Keratinocyte (primary cell): ENCODE data around the gene PGAP1. TPM values are rescaled to one million over a fixed set of nuclear protein-coding genes. Genes with fewer than 3 reads are reported as not detected.

Experiments
- DNase-seq: peaks from one replicate; pipeline ENCODE4 v3.0.0-alpha.2; 2011; ENCODE audit warnings: low read depth, missing footprints, low spot score
- FAIRE-seq: peaks from 2 replicates; lab custom pipeline; 2011; peaks lifted over from hg19 to GRCh38; lab: Jason Lieb, UNC
- H2AFZ ChIP-seq: 2 replicates; pipeline ENCODE4 v1.6.0; 2012; ENCODE audit warnings: low read length, control low read depth, inconsistent platforms; ENCODE audit not compliant: control insufficient read depth
- H3K27ac ChIP-seq: 2 replicates; pipeline ENCODE4 v1.5.1; 2011; ENCODE audit warnings: low read length; ENCODE audit not compliant: control insufficient read depth, insufficient read depth
- H3K27me3 ChIP-seq: 3 replicates; pipeline ENCODE4 v1.6.0; 2011; ENCODE audit warnings: low read length; ENCODE audit not compliant: control insufficient read depth, insufficient read depth; ENCODE audit errors: extremely low read depth
- H3K36me3 ChIP-seq, 2 experiments: 2 replicates in 1 of 2; 3 replicates in 1 of 2; pipeline ENCODE4 v1.5.1; 2011; ENCODE audit warnings: low read length in 2 of 2, mild to moderate bottlenecking in 1 of 2; ENCODE audit not compliant: control insufficient read depth in 2 of 2, insufficient read depth in 2 of 2; ENCODE audit errors: extremely low read depth in 1 of 2
- H3K4me1 ChIP-seq: 3 replicates; pipeline ENCODE4 v1.5.1; 2011; ENCODE audit warnings: low read length; ENCODE audit not compliant: control insufficient read depth, insufficient read depth; ENCODE audit errors: extremely low read depth
- H3K4me2 ChIP-seq: 3 replicates; pipeline ENCODE4 v1.6.0; 2011; ENCODE audit warnings: low read depth, low read length; ENCODE audit not compliant: control insufficient read depth, insufficient read depth; ENCODE audit errors: extremely low read depth
- H3K4me3 ChIP-seq, 3 experiments: fragments of 200-600 bp in 1 of 3; sonication (generic) in 1 of 3; 2 replicates in 2 of 3; 3 replicates in 1 of 3; pipeline ENCODE4 v1.5.1; 2011 to 2016; ENCODE audit warnings: low read length in 3 of 3, mild to moderate bottlenecking in 3 of 3, control low read depth in 2 of 3, inconsistent platforms in 1 of 3, low read depth in 1 of 3, mixed read lengths in 1 of 3, mixed run types in 1 of 3, moderate library complexity in 1 of 3; ENCODE audit not compliant: control insufficient read depth in 2 of 3, insufficient read depth in 2 of 3; ENCODE audit errors: extremely low read depth in 1 of 3
- H3K79me2 ChIP-seq: 2 replicates; pipeline ENCODE4 v1.6.0; 2012; ENCODE audit warnings: low read length; ENCODE audit not compliant: control insufficient read depth, insufficient read depth
- H3K9ac ChIP-seq: 3 replicates; pipeline ENCODE4 v1.6.0; 2011; ENCODE audit warnings: low read length; ENCODE audit not compliant: control insufficient read depth, insufficient read depth; ENCODE audit errors: extremely low read depth
- H3K9me1 ChIP-seq: 3 replicates; pipeline ENCODE4 v1.6.0; 2011; ENCODE audit warnings: low read length; ENCODE audit not compliant: control insufficient read depth, insufficient read depth; ENCODE audit errors: extremely low read depth
- H3K9me3 ChIP-seq: 2 replicates; pipeline ENCODE4 v1.5.1; 2012; ENCODE audit warnings: low read depth, low read length; ENCODE audit not compliant: control insufficient read depth
- H4K20me1 ChIP-seq: 3 replicates; pipeline ENCODE4 v1.6.0; 2011; ENCODE audit warnings: low read length; ENCODE audit not compliant: control insufficient read depth, insufficient read depth; ENCODE audit errors: extremely low read depth
- EZH2 ChIP-seq: IDR thresholded peaks from one replicate; pipeline ENCODE4 v1.6.1; 2012; ENCODE audit warnings: inconsistent platforms, mild to moderate bottlenecking, low read length, moderate library complexity
- dilution Hi-C: fragments of 300-500 bp; cut with MboI; formaldehyde crosslinking; loops from one replicate; pipeline ENCODE4 v1.7.0; 2020; ENCODE audit warnings: low sequenced_read_pairs; ENCODE audit not compliant: extremely low pct_ligation_motif_present
- polyA plus RNA-seq, 5 experiments: library from polyadenylated mRNA; depleted of rRNA in 3 of 5; stranded (reverse) in 3 of 5; stranded (forward) in 1 of 5; unstranded in 1 of 5; fragments of >200 nt; gene quantifications; 1 replicate in 1 of 5; 2 replicates in 3 of 5; 3 replicates in 1 of 5; pipeline versions ENCODE4 v1.2.1 to v1.2.3, GENCODE V29; 2011 to 2012; ENCODE audit warnings: missing spikeins in 2 of 5, low read depth in 1 of 5, low replicate concordance in 1 of 5
- TF ChIP-seq, protein P1 (sequence below), 3 experiments: IDR thresholded peaks in 1 of 3; conservative IDR thresholded peaks in 1 of 3; optimal IDR thresholded peaks in 1 of 3; 2 replicates in 2 of 3; 3 replicates in 1 of 3; pipeline versions ENCODE3 to v1.5.1; 2011; ENCODE audit warnings: low read length in 3 of 3, mild to moderate bottlenecking in 3 of 3, moderate library complexity in 2 of 3, control low read depth in 1 of 3, inconsistent platforms in 1 of 3; ENCODE audit not compliant: insufficient read depth in 2 of 3; ENCODE audit errors: extremely low read depth in 1 of 3

PGAP1 gene
- polyA plus RNA-seq, 1 donor (not counting 4 experiments of a cell fraction or from before 2014, with no cell fraction given) = 7.1 TPM

GRCh38 chr2:196836440-196836839 is 90.1 kb downstream of the PGAP1 start:
- FAIRE-seq = no peak
- H3K9ac ChIP-seq = no peak overlapping the region
- H3K4me2 ChIP-seq = no peak overlapping the region
- no peak overlapping the region for H3K27ac ChIP-seq
- no peak overlapping the region for H3K4me3 ChIP-seq
- no peaks in the 10 kb centered on the region for H3K9me3 ChIP-seq
- no peaks in the 10 kb centered on the region for H3K27me3 ChIP-seq
- dilution Hi-C loops = no loop called here
- peaks cover 1 to 5% of the 10 kb centered on the region in 2 experiments for H3K36me3 ChIP-seq
- DNase-seq = peak; percentile 15
- H4K20me1 ChIP-seq = no peaks in the 10 kb centered on the region
- TF ChIP-seq, protein P1, sequence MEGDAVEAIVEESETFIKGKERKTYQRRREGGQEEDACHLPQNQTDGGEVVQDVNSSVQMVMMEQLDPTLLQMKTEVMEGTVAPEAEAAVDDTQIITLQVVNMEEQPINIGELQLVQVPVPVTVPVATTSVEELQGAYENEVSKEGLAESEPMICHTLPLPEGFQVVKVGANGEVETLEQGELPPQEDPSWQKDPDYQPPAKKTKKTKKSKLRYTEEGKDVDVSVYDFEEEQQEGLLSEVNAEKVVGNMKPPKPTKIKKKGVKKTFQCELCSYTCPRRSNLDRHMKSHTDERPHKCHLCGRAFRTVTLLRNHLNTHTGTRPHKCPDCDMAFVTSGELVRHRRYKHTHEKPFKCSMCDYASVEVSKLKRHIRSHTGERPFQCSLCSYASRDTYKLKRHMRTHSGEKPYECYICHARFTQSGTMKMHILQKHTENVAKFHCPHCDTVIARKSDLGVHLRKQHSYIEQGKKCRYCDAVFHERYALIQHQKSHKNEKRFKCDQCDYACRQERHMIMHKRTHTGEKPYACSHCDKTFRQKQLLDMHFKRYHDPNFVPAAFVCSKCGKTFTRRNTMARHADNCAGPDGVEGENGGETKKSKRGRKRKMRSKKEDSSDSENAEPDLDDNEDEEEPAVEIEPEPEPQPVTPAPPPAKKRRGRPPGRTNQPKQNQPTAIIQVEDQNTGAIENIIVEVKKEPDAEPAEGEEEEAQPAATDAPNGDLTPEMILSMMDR (optimal IDR thresholded peaks at IDR 0.05 in 1 of 3, IDR thresholded peaks at IDR 0.05 in 1 of 3, conservative IDR thresholded peaks at IDR 0.05 in 1 of 3; ENCODE audit: extremely low read depth in 1 of 3, insufficient read depth in 2 of 3, low read length in 3 of 3) = no peak
- no peak for TF ChIP-seq EZH2
- no peak overlapping the region for H2AFZ ChIP-seq
- H3K9me1 ChIP-seq = no peaks in the 10 kb centered on the region
- no peaks in the 10 kb centered on the region for H3K79me2 ChIP-seq
- H3K4me1 ChIP-seq = peaks cover 7% of the 10 kb centered on the region

- dilution Hi-C loops = no loop called here
- H3K27me3 ChIP-seq = no peaks in the 10 kb centered on the region
- H3K4me1 ChIP-seq = no peaks in the 10 kb centered on the region
- no peaks in the 10 kb centered on the region for H3K79me2 ChIP-seq
- TF ChIP-seq, protein P1 (optimal IDR thresholded peaks at IDR 0.05 in 1 of 3, IDR thresholded peaks at IDR 0.05 in 1 of 3, conservative IDR thresholded peaks at IDR 0.05 in 1 of 3; ENCODE audit: extremely low read depth in 1 of 3, insufficient read depth in 2 of 3, low read length in 3 of 3) = no peak
- no peak for TF ChIP-seq EZH2
- no peaks in the 10 kb centered on the region for H3K9me3 ChIP-seq
- no peaks in the 10 kb centered on the region for H4K20me1 ChIP-seq
- peaks cover 0 to 1% of the 10 kb centered on the region in 2 experiments for H3K36me3 ChIP-seq
- H2AFZ ChIP-seq = no peak overlapping the region
- H3K9me1 ChIP-seq = no peaks in the 10 kb centered on the region
- H3K9ac ChIP-seq = no peak overlapping the region
- H3K4me2 ChIP-seq = no peak overlapping the region
- H3K4me3 ChIP-seq = no peak overlapping the region
- DNase-seq = no peak
- no peak for FAIRE-seq
- no peak overlapping the region for H3K27ac ChIP-seq
These were observed 95.8 kb downstream of the PGAP1 start for GRCh38 chr2:196830701-196831100.
